Measurements from ENCODE around the gene ENTPD8.

DNA sequence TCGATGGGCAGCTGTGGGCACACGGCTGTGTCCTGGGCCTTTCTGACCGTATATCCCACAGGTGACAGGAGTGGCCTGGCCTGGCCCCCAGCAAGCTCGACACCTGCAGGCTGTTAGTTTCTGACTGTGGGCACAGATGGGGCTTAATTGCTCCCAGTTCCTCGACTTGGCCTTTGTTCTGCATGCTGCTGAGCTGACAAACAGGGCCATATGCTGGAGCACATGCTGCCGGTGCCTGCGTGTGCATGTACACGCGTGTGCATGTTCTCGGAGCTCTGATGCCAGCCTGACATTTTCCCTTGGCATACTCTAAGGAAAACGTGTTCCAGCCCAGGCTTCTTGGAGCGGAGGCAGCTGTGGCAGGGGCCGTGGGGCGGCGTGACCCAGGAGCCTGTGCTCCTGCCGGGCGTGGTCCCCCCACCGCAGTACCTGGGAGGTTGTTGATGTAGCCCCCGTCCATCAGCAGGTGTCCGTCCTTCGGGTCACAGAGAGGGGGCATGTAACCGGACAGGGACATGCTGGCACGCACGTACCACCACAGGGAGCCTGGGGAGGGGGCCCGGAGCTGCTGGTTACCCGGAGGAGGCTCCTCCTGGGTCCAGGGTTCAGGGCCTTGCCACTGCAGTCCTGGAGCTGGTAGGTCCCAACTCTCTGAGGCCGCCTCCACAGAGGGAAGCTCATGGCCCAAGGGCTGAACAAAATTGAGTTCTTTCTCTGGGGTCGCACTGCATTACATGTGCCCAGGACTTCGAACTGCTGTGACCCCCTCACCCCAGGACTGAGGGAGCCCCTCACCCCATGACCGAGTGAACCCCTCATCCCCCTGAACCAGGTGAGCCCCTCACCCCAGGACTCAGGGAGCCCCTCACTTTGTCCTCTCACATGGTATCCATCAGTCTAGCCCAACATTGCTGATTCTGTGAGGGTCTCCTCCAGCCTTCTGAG is 22.1 kb upstream of the ENTPD8 start:
- TF ChIP-seq POLR2AphosphoS5 (IDR thresholded peaks at IDR 0.05; ENCODE audit: low read depth, low read length): no peak
- no peak for TF ChIP-seq POLR2A (IDR thresholded peaks at IDR 0.05; ENCODE audit: low read depth, low read length)
- TF ChIP-seq TAF1 (IDR thresholded peaks at IDR 0.05; ENCODE audit: borderline replicate concordance, low read depth, low read length): no peak

Measured in GM12892 (cell line).